ENCODE measurements around the gene MPEG1.

DNA sequence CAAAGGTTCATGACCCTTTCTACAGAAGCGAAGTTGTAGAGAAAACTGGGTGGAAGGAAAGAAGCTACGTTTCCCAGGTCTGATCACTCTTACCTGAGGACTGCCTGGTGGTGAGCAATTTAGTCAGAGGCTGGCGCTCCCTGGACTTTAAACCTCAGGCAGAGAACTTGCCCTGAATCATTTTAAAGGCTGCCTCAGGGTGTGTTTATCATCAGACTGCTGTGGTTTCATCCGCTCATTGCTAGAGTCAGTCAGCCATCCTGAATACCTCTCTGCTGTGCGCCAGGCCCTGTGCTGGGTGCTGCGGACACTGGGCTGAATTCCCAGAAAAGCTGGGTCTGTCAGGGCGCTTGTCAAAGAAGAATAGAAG lies 38.1 kb downstream of the MPEG1 start:
- no peak for TF ChIP-seq POLR2A (IDR thresholded peaks at IDR 0.05)
- TF ChIP-seq, protein P1, sequence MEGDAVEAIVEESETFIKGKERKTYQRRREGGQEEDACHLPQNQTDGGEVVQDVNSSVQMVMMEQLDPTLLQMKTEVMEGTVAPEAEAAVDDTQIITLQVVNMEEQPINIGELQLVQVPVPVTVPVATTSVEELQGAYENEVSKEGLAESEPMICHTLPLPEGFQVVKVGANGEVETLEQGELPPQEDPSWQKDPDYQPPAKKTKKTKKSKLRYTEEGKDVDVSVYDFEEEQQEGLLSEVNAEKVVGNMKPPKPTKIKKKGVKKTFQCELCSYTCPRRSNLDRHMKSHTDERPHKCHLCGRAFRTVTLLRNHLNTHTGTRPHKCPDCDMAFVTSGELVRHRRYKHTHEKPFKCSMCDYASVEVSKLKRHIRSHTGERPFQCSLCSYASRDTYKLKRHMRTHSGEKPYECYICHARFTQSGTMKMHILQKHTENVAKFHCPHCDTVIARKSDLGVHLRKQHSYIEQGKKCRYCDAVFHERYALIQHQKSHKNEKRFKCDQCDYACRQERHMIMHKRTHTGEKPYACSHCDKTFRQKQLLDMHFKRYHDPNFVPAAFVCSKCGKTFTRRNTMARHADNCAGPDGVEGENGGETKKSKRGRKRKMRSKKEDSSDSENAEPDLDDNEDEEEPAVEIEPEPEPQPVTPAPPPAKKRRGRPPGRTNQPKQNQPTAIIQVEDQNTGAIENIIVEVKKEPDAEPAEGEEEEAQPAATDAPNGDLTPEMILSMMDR (IDR thresholded peaks at IDR 0.05 in 8 of 11, conservative IDR thresholded peaks at IDR 0.05 in 3 of 11) = no peak
